ENCODE results near the gene GRIA4.

GRIA4 gene

GRCh38 chr11:105975128-105975527 lies 365.3 kb downstream of the GRIA4 start:
- Histone ChIP-seq H3K4me3 (ENCODE audit: low read length) (no peak overlapping the region), H3K4me2 (ENCODE audit: low read length) (no peak overlapping the region)

GRCh38 chr11:105979997-105980703 lies 370.3 kb downstream of the GRIA4 start:
- Histone ChIP-seq H4K20me1 (ENCODE audit: control insufficient read depth, insufficient read depth, low read depth, low read length) (no peaks in the 10 kb centered on the region), H3F3A (ENCODE audit: control insufficient read depth, insufficient read depth) (no peaks in the 10 kb centered on the region), H3K4me3 (ENCODE audit: low read length) (no peak overlapping the region), H3K79me2 (ENCODE audit: control insufficient read depth, low read length) (no peaks in the 10 kb centered on the region), H3K27ac (ENCODE audit: low read depth, low read length) (no peak overlapping the region), H3K4me2 (ENCODE audit: low read length) (no peak overlapping the region), H3K36me3 (ENCODE audit: control insufficient read depth, low read length) (no peaks in the 10 kb centered on the region), H3K9me3 (ENCODE audit: control insufficient read depth, insufficient read depth, low read length) (no peaks in the 10 kb centered on the region), H3K27me3 (ENCODE audit: control insufficient read depth, low read length) (peaks cover 6% of the 10 kb centered on the region; the same call in 1 of the 2 replicates), H3K9me2 (replicated peaks; ENCODE audit: control insufficient read depth, low read length) (no peaks in the 10 kb centered on the region), H3K4me1 (ENCODE audit: control insufficient read depth, low read length) (no peaks in the 10 kb centered on the region)
- TF ChIP-seq EZH2phosphoT487 (IDR thresholded peaks at IDR 0.05; ENCODE audit: borderline replicate concordance, low read length) (no peak), CTCF (IDR thresholded peaks at IDR 0.05; ENCODE audit: low read depth, low read length, poor library complexity, severe bottlenecking) (no peak)

More at GRCh38 chr11:105975128-105975527, 365.3 kb downstream of the GRIA4 start:
- no peaks in the 10 kb centered on the region for H4K20me1 ChIP-seq (ENCODE audit: control insufficient read depth, insufficient read depth, low read depth, low read length)
- H3K36me3 ChIP-seq (ENCODE audit: control insufficient read depth, low read length) = no peaks in the 10 kb centered on the region
- H3F3A ChIP-seq (ENCODE audit: control insufficient read depth, insufficient read depth) = no peaks in the 10 kb centered on the region
- no peaks in the 10 kb centered on the region for H3K9me3 ChIP-seq (ENCODE audit: control insufficient read depth, insufficient read depth, low read length)
- no peak overlapping the region for H3K27ac ChIP-seq (ENCODE audit: low read depth, low read length)
- H3K4me1 ChIP-seq (ENCODE audit: control insufficient read depth, low read length) = no peaks in the 10 kb centered on the region
- H3K9me2 ChIP-seq (replicated peaks; ENCODE audit: control insufficient read depth, low read length) = no peaks in the 10 kb centered on the region
- TF ChIP-seq EZH2phosphoT487 (IDR thresholded peaks at IDR 0.05; ENCODE audit: borderline replicate concordance, low read length) (no peak), CTCF (IDR thresholded peaks at IDR 0.05; ENCODE audit: low read depth, low read length, poor library complexity, severe bottlenecking) (no peak)
- no peaks in the 10 kb centered on the region for H3K79me2 ChIP-seq (ENCODE audit: control insufficient read depth, low read length)
- peaks cover 8% of the 10 kb centered on the region; the same call in 1 of the 2 replicates for H3K27me3 ChIP-seq (ENCODE audit: control insufficient read depth, low read length)

GRCh38 chr11:105986554-105986953 lies 376.7 kb downstream of the GRIA4 start:
- Histone ChIP-seq H3K36me3 (ENCODE audit: control insufficient read depth, low read length) (no peaks in the 10 kb centered on the region), H3K4me2 (ENCODE audit: low read length) (no peak overlapping the region), H3K79me2 (ENCODE audit: control insufficient read depth, low read length) (no peaks in the 10 kb centered on the region), H3K27ac (ENCODE audit: low read depth, low read length) (no peak overlapping the region), H3K9me2 (replicated peaks; ENCODE audit: control insufficient read depth, low read length) (no peaks in the 10 kb centered on the region), H3K4me3 (ENCODE audit: low read length) (no peak overlapping the region), H3F3A (ENCODE audit: control insufficient read depth, insufficient read depth) (no peaks in the 10 kb centered on the region), H3K4me1 (ENCODE audit: control insufficient read depth, low read length) (no peaks in the 10 kb centered on the region), H3K27me3 (ENCODE audit: control insufficient read depth, low read length) (no peaks in the 10 kb centered on the region), H4K20me1 (ENCODE audit: control insufficient read depth, insufficient read depth, low read depth, low read length) (no peaks in the 10 kb centered on the region), H3K9me3 (ENCODE audit: control insufficient read depth, insufficient read depth, low read length) (no peaks in the 10 kb centered on the region)
- TF ChIP-seq EZH2phosphoT487 (IDR thresholded peaks at IDR 0.05; ENCODE audit: borderline replicate concordance, low read length) (no peak), CTCF (IDR thresholded peaks at IDR 0.05; ENCODE audit: low read depth, low read length, poor library complexity, severe bottlenecking) (no peak)
